K562 (cell line): ENCODE results near the gene STXBP4. TPM values are rescaled to one million over a fixed set of nuclear protein-coding genes. Genes with fewer than 3 reads are reported as not detected.

Experiments used
- ATAC-seq: fragments of 200-7000 bp; cut with Tn5 transposase; 3 replicates; pipeline ENCODE4 v1.9.1; 2020; ENCODE audit warnings: moderate library complexity
- BruUV-seq: library from RNA; stranded (reverse); fragments of 400-500 nt; replicated peaks from 2 replicates; lab custom pipeline; 2021; lab: Mats Ljungman, UMichigan
- CTCF ChIA-PET: fragments of 300-600 bp; formaldehyde crosslinking; extraction: SDS; loops from one replicate; lab custom pipeline; 2021; ENCODE audit warnings: low intra/inter-chr PET ratio; lab: Yijun Ruan, JAX
- POLR2A ChIA-PET: fragments of 300-600, 350-650 bp; sonication (Branson Sonifier 250); formaldehyde crosslinking; extraction: SDS; loops from one replicate; lab custom pipeline; 2021; ENCODE audit warnings: antibody characterized with exemption, inconsistent platforms; lab: Yijun Ruan, JAX
- DNase-seq, 4 experiments: peaks; one replicate each; pipeline versions ENCODE4 v3.0.0 to v3.0.0-alpha.2; 2011 to 2018; ENCODE audit warnings: low spot score in 3 of 4, mixed read lengths in 3 of 4; ENCODE audit errors: extremely low read depth in 1 of 4
- FAIRE-seq: peaks from 2 replicates; lab custom pipeline; 2011; peaks lifted over from hg19 to GRCh38; lab: Jason Lieb, UNC
- H2AFZ ChIP-seq: 2 replicates; pipeline ENCODE4 v1.6.0; 2011; ENCODE audit warnings: low read depth, low read length, control low read depth, inconsistent platforms
- H3K27ac ChIP-seq: fragments of 200-600 bp; 3 replicates; pipeline ENCODE4 v1.8.0; 2011; ENCODE audit warnings: low read depth, mild to moderate bottlenecking, control low read depth, inconsistent platforms, low read length, moderate library complexity, mixed read lengths; ENCODE audit errors: extremely low read depth
- H3K27me3 ChIP-seq, 2 experiments: fragments of 300-600 bp in 1 of 2; 2 replicates in 1 of 2; 3 replicates in 1 of 2; pipeline versions ENCODE4 v1.6.0 to v1.8.0; 2011; ENCODE audit warnings: inconsistent platforms in 2 of 2, low read length in 2 of 2, mild to moderate bottlenecking in 1 of 2, mixed read lengths in 1 of 2, moderate library complexity in 1 of 2; ENCODE audit not compliant: control insufficient read depth in 2 of 2, insufficient read depth in 2 of 2
- H3K36me3 ChIP-seq: fragments of 300-600 bp; 3 replicates; pipeline ENCODE4 v1.8.0; 2011; ENCODE audit warnings: mild to moderate bottlenecking, low read length, inconsistent platforms; ENCODE audit not compliant: control insufficient read depth, insufficient read depth
- H3K4me1 ChIP-seq, 2 experiments: fragments of 200-600 bp in 1 of 2; replicated peaks in 1 of 2; 2 replicates in 1 of 2; 3 replicates in 1 of 2; pipeline versions ENCODE4 v1.5.1 to v1.8.0; 2011; ENCODE audit warnings: inconsistent platforms in 2 of 2, low read length in 2 of 2, mild to moderate bottlenecking in 1 of 2, mixed read lengths in 1 of 2, moderate library complexity in 1 of 2; ENCODE audit not compliant: control insufficient read depth in 2 of 2, insufficient read depth in 2 of 2
- H3K4me2 ChIP-seq: 2 replicates; pipeline ENCODE4 v1.6.1; 2011; ENCODE audit warnings: low read length, control low read depth, inconsistent platforms, mixed read lengths; ENCODE audit not compliant: insufficient read depth
- H3K4me3 ChIP-seq: fragments of 200-600 bp; sonication (generic), shearing (Covaris generic); 2 replicates; pipeline ENCODE4 v1.5.1; 2016; ENCODE audit warnings: control low read depth, inconsistent platforms
- H3K79me2 ChIP-seq: fragments of 200-600 bp; 3 replicates; pipeline ENCODE4 v1.8.0; 2011; ENCODE audit warnings: low read length, inconsistent platforms; ENCODE audit not compliant: control insufficient read depth, insufficient read depth
- H3K9ac ChIP-seq, 2 experiments: 2 replicates each; pipeline versions ENCODE4 v1.6.0 to v1.6.1; 2011; ENCODE audit warnings: low read depth in 2 of 2, low read length in 2 of 2, control low read depth in 1 of 2, inconsistent platforms in 1 of 2, mild to moderate bottlenecking in 1 of 2, mixed read lengths in 1 of 2; ENCODE audit not compliant: insufficient read depth in 1 of 2
- H3K9me1 ChIP-seq: one replicate; pipeline ENCODE4 v1.6.0; 2011; ENCODE audit warnings: inconsistent platforms, mild to moderate bottlenecking, low read length, moderate library complexity; ENCODE audit not compliant: control insufficient read depth, insufficient read depth
- H3K9me3 ChIP-seq: replicated peaks from 2 replicates; pipeline ENCODE4 v1.5.1; 2011; ENCODE audit warnings: low read depth, low read length, inconsistent platforms; ENCODE audit not compliant: control insufficient read depth, insufficient read depth
- H4K20me1 ChIP-seq: replicated peaks from 2 replicates; pipeline ENCODE4 v1.6.1; 2011; ENCODE audit warnings: low read length, inconsistent platforms, mixed read lengths; ENCODE audit not compliant: control insufficient read depth, insufficient read depth
- BMI1 ChIP-seq: fragments of 150-350 bp; IDR thresholded peaks from 2 replicates; pipeline ENCODE4 v1.6.1; 2014; ENCODE audit warnings: low read length
- CBFA2T2 ChIP-seq: fragments of 450-650 bp; conservative IDR thresholded peaks from 2 replicates; pipeline ENCODE4 v1.6.1; 2017; ENCODE audit warnings: mild to moderate bottlenecking
- JUN ChIP-seq, 2 experiments: sonication (generic) in 1 of 2; formaldehyde crosslinking in 1 of 2; IDR thresholded peaks; 2 replicates each; pipeline versions ENCODE4 v1.6.1 to v1.8.0; 2012 to 2022; ENCODE audit warnings: borderline replicate concordance in 2 of 2, mild to moderate bottlenecking in 2 of 2, improper control_type of control experiment in 1 of 2, low read depth in 1 of 2, low read length in 1 of 2, missing genetic modification reagents in 1 of 2
- NFRKB ChIP-seq: fragments of 450-650 bp; IDR thresholded peaks from 2 replicates; pipeline ENCODE4 v1.6.1; 2016; ENCODE audit warnings: low read depth
- SP1 ChIP-seq: sonication (generic); formaldehyde crosslinking; IDR thresholded peaks from 2 replicates; pipeline ENCODE4 v1.8.1; 2022; ENCODE audit warnings: mild to moderate bottlenecking, missing genetic modification reagents
- ZNF133 ChIP-seq: fragments of 250-450 bp; sonication (Bioruptor Pico); IDR thresholded peaks from 2 replicates; pipeline ENCODE4 v1.4.0; 2020; ENCODE audit warnings: mild to moderate bottlenecking
- WGBS: fragments of 100-300 bp; shearing (Covaris generic); methylation state at CpG from one replicate; pipeline ENCODE4 v1.1.6; 2016; ENCODE audit warnings: low coverage, mixed read lengths; ENCODE audit not compliant: insufficient coverage; ENCODE audit errors: missing lambda C conversion rate; 5-methylcytosine and 5-hydroxymethylcytosine counted together
- in situ Hi-C: fragments of 300-500 bp; cut with MboI; formaldehyde crosslinking; loops from 4 replicates; pipeline ENCODE4 v1.15.0; 2018; ENCODE audit warnings: inconsistent platforms, mixed read lengths
- intact Hi-C: fragments of 100-400 bp; cut with micrococcal nuclease; formaldehyde crosslinking; loops from 2 replicates; pipeline ENCODE4 v1.14.2; 2022
- polyA plus RNA-seq, 8 experiments: library from polyadenylated mRNA; depleted of rRNA in 4 of 8; stranded (reverse) in 5 of 8; unstranded in 3 of 8; fragments of >200 nt; fragmentation: Nextera tagmentation in 2 of 8; fragmentation: Illumina TruSeq in 1 of 8; extraction: Ambion mirVana in 2 of 8; extraction: Trizol in 1 of 8; gene quantifications; 2 replicates each; pipeline versions ENCODE4 v1.2.1 to v1.2.3, GENCODE V29; 2011 to 2014; ENCODE audit warnings: inconsistent platforms in 1 of 8, missing spikeins in 1 of 8
- total RNA-seq, 7 experiments: library from RNA; depleted of rRNA in 6 of 7; stranded (reverse); fragments of >200 nt in 6 of 7; fragmentation: Illumina TruSeq in 2 of 7; extraction: Trizol in 2 of 7; gene quantifications; 2 replicates each; pipeline versions ENCODE4 v1.2.1 to v1.2.3, GENCODE V29; 2011 to 2021; ENCODE audit warnings: low replicate concordance in 1 of 7
- TF ChIP-seq, protein P1 (sequence below): fragments of 450-650 bp; IDR thresholded peaks from 2 replicates; pipeline ENCODE4 v1.6.1; 2016; ENCODE audit warnings: antibody characterized with exemption

The STXBP4 gene
- total and polyA plus RNA-seq, 9 of the 15 experiments (the other 6 are each of a cell fraction or from before 2014, with no cell fraction given), result 11.6 to 23.2 (median 18.5) TPM

DNA sequence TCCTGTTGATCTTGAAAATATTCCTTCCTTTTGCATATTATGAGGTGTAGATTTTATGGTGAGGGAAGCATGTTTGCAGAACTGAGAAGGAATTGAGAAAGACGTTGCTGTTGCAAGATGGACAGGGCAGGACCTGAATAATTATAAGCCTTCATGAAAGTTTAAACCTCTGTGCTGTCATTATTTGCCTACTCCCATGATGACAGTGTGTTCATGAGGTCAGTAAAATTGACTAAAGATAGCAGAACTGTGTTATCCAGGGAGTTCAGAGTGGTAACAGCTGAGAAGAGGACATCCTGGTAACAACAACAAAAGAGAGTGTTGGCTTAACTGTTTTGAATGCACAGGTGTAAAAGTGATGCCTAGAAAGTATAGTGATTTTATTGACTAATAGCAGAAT is 250.9 kb downstream of the STXBP4 start:
- intact Hi-C loops, result no loop called here
- Histone ChIP-seq H3K36me3 (no peaks in the 10 kb centered on the region), H3K79me2 (no peaks in the 10 kb centered on the region), H3K4me2 (no peak overlapping the region), H3K9me3 (no peaks in the 10 kb centered on the region), H3K9me1 (no peaks in the 10 kb centered on the region), H3K27me3 (peaks cover 13 to 19% of the 10 kb centered on the region in 2 experiments), H4K20me1 (no peaks in the 10 kb centered on the region), H3K4me3 (no peak overlapping the region), H3K9ac (no peak overlapping the region), H2AFZ (no peak overlapping the region), H3K27ac (no peak overlapping the region), H3K4me1 (no peaks in the 10 kb centered on the region)
- ChIA-PET CTCF (interaction anchor here (0.6 kb wide), 1 partner anchor 225 kb away, joined by 4 read pairs; no protein-coding TSS in a partner anchor), POLR2A (no interaction called here)
- FAIRE-seq (no peak), DNase-seq (no peak), ATAC-seq (no peak)
- 0% methylated on average over 1 of the region's 1 CpG for WGBS
- in situ Hi-C loops, result no loop called here
- BruUV-seq, result no TSS peak
- TF ChIP-seq CBFA2T2 (no peak), SP1 (CRISPR knock-in tag) (no peak), NFRKB (no peak), ZNF133 (CRISPR knock-in tag) (no peak), BMI1 (no peak), JUN (IDR thresholded peaks at IDR 0.05; ENCODE audit: borderline replicate concordance, low read depth, low read length) (no peak), JUN (CRISPR knock-in tag; IDR thresholded peaks at IDR 0.05; ENCODE audit: borderline replicate concordance) (no peak)
- TF ChIP-seq, protein P1, sequence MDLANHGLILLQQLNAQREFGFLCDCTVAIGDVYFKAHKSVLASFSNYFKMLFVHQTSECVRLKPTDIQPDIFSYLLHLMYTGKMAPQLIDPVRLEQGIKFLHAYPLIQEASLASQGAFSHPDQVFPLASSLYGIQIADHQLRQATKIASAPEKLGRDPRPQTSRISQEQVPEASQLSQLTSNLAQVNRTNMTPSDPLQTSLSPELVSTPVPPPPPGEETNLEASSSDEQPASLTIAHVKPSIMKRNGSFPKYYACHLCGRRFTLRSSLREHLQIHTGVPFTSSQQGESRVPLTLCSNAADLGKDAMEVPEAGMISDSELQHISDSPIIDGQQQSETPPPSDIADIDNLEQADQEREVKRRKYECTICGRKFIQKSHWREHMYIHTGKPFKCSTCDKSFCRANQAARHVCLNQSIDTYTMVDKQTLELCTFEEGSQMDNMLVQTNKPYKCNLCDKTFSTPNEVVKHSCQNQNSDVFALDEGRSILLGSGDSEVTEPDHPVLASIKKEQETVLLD, result no peak
